ENCODE results near the gene C18orf63.

Gene C18orf63

DNA sequence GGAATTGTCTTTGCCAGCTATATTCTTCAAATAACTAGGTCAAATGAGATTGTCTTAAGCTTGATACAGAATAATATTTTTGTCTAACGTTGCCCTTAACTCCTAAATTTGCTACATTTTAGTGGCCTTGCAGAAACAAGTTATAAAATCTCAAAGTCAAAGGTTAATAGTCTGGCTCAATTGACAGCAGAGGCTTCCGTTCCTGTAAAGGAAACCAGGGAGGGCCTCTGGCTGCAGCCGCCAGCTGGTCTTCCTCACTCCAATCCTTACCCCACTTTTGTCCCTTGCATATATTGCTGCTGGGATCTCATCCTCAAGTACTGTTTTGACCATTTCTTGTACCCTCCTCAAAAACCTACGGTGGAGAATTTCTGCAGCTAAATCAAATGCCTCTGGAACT lies 40.9 kb upstream of the C18orf63 start:
- no peak for DNase-seq (ENCODE audit: low spot score)
- ChIA-PET POLR2A (ENCODE audit: low non-redundant PET) (no interaction called here), CTCF (no interaction called here)
- TF ChIP-seq, protein P1, sequence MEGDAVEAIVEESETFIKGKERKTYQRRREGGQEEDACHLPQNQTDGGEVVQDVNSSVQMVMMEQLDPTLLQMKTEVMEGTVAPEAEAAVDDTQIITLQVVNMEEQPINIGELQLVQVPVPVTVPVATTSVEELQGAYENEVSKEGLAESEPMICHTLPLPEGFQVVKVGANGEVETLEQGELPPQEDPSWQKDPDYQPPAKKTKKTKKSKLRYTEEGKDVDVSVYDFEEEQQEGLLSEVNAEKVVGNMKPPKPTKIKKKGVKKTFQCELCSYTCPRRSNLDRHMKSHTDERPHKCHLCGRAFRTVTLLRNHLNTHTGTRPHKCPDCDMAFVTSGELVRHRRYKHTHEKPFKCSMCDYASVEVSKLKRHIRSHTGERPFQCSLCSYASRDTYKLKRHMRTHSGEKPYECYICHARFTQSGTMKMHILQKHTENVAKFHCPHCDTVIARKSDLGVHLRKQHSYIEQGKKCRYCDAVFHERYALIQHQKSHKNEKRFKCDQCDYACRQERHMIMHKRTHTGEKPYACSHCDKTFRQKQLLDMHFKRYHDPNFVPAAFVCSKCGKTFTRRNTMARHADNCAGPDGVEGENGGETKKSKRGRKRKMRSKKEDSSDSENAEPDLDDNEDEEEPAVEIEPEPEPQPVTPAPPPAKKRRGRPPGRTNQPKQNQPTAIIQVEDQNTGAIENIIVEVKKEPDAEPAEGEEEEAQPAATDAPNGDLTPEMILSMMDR (conservative IDR thresholded peaks at IDR 0.05; ENCODE audit: low read depth) = no peak
- H3K27ac ChIP-seq = no peak overlapping the region

DNA sequence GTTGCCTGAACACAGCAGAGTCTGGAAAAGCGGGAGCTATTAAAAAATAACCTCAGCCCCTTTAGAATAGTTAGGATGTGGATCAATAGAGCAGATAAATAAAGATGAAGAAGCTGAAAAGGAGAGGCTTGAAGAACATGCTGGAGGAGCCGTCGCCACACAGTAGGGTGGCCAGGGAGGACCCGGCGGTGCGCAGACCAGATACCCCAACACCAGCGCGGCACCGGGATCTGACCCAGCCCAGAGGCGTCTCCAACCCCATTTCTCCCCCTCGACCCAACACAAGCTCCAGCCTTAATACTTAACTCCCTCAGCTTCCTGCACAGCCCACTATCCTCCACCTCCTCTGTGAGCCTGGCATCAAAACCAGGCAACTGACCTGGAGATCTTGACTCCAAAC lies 39.9 kb upstream of the C18orf63 start:
- CTCF ChIA-PET = no interaction called here
- DNase-seq (ENCODE audit: low spot score) = no peak
- POLR2A ChIA-PET (ENCODE audit: low non-redundant PET) = no interaction called here
- H3K27ac ChIP-seq = no peak overlapping the region
- TF ChIP-seq, protein P1 (conservative IDR thresholded peaks at IDR 0.05; ENCODE audit: low read depth) = no peak

DNA sequence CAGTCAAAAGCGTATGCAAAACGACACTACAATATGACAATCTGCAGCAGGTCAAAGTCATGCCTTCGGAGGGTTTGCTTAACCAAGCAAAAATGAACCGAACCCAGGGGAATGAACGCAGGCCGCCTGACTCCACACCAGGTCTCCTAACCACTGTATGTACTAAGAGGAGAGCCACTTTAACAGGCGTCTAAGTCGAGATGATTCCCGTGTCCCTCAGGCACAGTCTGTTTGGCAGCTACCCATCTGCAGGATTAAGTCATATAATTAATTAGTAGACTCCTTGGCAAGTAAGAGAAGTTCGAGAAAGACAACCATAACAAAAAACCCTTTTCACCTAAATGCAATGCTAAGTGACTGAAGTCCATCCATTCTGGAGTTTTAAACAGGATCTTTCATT lies 39.0 kb upstream of the C18orf63 start:
- TF ChIP-seq, protein P1 (conservative IDR thresholded peaks at IDR 0.05; ENCODE audit: low read depth) = no peak
- H3K27ac ChIP-seq = no peak overlapping the region
- ChIA-PET POLR2A (ENCODE audit: low non-redundant PET) (no interaction called here), CTCF (no interaction called here)
- no peak for DNase-seq (ENCODE audit: low spot score)

DNA sequence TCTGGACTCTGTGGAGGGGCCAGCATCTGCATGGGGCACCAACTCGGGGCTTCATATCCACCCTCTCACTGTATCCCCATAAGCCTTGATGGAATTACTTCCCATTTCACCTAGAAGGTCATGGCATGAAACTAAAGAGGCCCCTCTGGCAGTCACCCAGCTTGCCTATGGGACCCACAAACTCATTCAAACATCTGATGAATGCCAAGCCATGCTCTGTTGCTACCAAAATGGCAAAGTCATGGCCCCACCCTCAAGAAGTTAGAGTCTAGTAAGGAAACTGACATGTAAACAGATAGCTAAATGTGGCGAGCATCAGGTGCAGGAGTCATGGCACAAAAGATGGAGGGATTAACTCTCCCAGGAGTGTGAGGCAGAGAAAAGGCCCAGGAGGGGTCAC lies 38.3 kb upstream of the C18orf63 start:
- TF ChIP-seq, protein P1 (conservative IDR thresholded peaks at IDR 0.05; ENCODE audit: low read depth) = no peak
- no peak overlapping the region for H3K27ac ChIP-seq
- ChIA-PET POLR2A (ENCODE audit: low non-redundant PET) (no interaction called here), CTCF (no interaction called here)
- DNase-seq (ENCODE audit: low spot score) = no peak

DNA sequence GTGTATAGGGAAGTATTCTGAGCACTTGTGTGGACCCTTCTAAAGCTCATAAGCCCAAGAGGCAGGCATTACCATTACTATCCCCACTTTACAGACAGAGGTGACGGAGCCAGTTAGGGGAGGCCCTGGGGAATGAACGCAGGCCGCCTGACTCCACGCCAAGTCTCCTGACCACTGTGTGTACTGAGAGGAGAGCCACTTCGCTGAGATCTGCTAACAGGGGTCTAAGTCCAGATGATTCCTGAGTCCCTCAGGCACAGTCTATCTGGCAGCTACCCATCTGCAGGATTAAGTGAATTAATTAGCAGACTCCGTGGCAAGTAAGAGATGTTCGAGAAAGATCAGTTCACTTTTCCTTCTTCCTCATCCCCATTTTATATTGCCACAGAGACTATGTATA lies 37.6 kb upstream of the C18orf63 start:
- no peak for DNase-seq (ENCODE audit: low spot score)
- ChIA-PET CTCF (no interaction called here), POLR2A (ENCODE audit: low non-redundant PET) (interaction anchor here (0.6 kb wide), 1 partner anchor 48 kb away, joined by 3 read pairs; no protein-coding TSS in a partner anchor)
- TF ChIP-seq, protein P1 (conservative IDR thresholded peaks at IDR 0.05; ENCODE audit: low read depth) = no peak
- H3K27ac ChIP-seq = no peak overlapping the region

DNA sequence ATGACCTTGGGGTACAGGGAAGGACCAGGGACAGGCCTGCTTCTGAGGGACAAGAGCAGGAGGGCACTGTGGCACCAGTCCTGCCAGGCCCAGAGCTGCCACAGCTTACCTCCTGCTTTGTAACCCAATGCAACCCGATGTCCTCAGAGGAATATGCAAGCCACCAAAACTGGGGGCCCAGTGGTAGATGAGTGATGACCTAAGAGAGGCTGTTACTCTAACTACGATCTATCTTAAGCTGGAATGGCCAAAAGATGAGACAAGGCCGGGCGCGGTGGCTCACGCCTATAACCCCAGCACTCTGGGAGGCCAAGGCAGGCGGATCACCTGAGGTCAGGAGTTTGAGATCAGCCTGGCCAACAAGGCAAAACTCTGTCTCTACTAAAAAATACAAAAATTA lies 36.7 kb upstream of the C18orf63 start:
- TF ChIP-seq, protein P1 (conservative IDR thresholded peaks at IDR 0.05; ENCODE audit: low read depth) = no peak
- ChIA-PET CTCF (no interaction called here), POLR2A (ENCODE audit: low non-redundant PET) (no interaction called here)
- H3K27ac ChIP-seq = no peak overlapping the region
- DNase-seq (ENCODE audit: low spot score) = no peak

Data from RWPE1 (cell line).